GM12878 (cell line): ENCODE measurements around the gene CFAP299. TPM values are rescaled to one million over a fixed set of nuclear protein-coding genes. Genes with fewer than 3 reads are reported as not detected.

Source experiments
- ATAC-seq: fragments of 200-7000 bp; cut with Tn5 transposase; 3 replicates; pipeline ENCODE4 v1.9.1; 2020; ENCODE audit warnings: mild to moderate bottlenecking, moderate library complexity
- BruUV-seq: library from RNA; stranded (reverse); fragments of 400-500 nt; replicated peaks from 2 replicates; lab custom pipeline; 2021; lab: Mats Ljungman, UMichigan
- CTCF ChIA-PET: fragments of 300-600 bp; sonication (Branson Sonifier 250); formaldehyde crosslinking; extraction: SDS; loops from one replicate; lab custom pipeline; 2021; ENCODE audit warnings: inconsistent platforms; lab: Yijun Ruan, JAX
- POLR2A ChIA-PET: fragments of 350-600 bp; formaldehyde crosslinking; extraction: SDS; loops from one replicate; lab custom pipeline; 2021; ENCODE audit warnings: inconsistent platforms; lab: Charles Lee
- RAD21 ChIA-PET: fragments of 300-600 bp; sonication (Branson Sonifier 250); formaldehyde crosslinking; loops from one replicate; lab custom pipeline; 2023; ENCODE audit warnings: antibody characterized with exemption; ENCODE audit not compliant: unreplicated experiment; lab: Charles Lee
- SMC1A ChIA-PET: fragments of 300-600 bp; sonication (Branson Sonifier 250); formaldehyde crosslinking; loops from one replicate; lab custom pipeline; 2023; ENCODE audit not compliant: unreplicated experiment, uncharacterized antibody; lab: Charles Lee
- DNase-seq: peaks from one replicate; pipeline ENCODE4 v3.0.0-alpha.2; 2011; ENCODE audit warnings: low read depth, low spot score
- FAIRE-seq: peaks from 3 replicates; lab custom pipeline; 2011; peaks lifted over from hg19 to GRCh38; lab: Jason Lieb, UNC
- H2AFZ ChIP-seq: 2 replicates; pipeline ENCODE4 v1.6.0; 2011; ENCODE audit warnings: low read depth, low read length, control low read depth; ENCODE audit not compliant: control insufficient read depth
- H3K27ac ChIP-seq: 2 replicates; pipeline ENCODE4 v1.5.1; 2011; ENCODE audit warnings: control low read depth; ENCODE audit not compliant: control insufficient read depth, insufficient read depth
- H3K27me3 ChIP-seq, 2 experiments: replicated peaks in 1 of 2; 2 replicates each; pipeline versions ENCODE4 v1.6.0 to v1.6.1; 2011; ENCODE audit warnings: low read length in 1 of 2; ENCODE audit not compliant: control insufficient read depth in 2 of 2, insufficient read depth in 2 of 2
- H3K36me3 ChIP-seq, 2 experiments: 2 replicates each; pipeline ENCODE4 v1.5.1; 2011; ENCODE audit warnings: low read length in 1 of 2; ENCODE audit not compliant: control insufficient read depth in 2 of 2, insufficient read depth in 2 of 2
- H3K4me1 ChIP-seq: 2 replicates; pipeline ENCODE4 v1.6.1; 2011; ENCODE audit warnings: mild to moderate bottlenecking, low read length, moderate library complexity, mixed read lengths; ENCODE audit not compliant: control insufficient read depth, insufficient read depth
- H3K4me2 ChIP-seq: 2 replicates; pipeline ENCODE4 v1.6.0; 2011; ENCODE audit warnings: control low read depth; ENCODE audit not compliant: control insufficient read depth, insufficient read depth
- H3K4me3 ChIP-seq: fragments of 200-600 bp; sonication (generic); 2 replicates; pipeline ENCODE4 v1.5.1; 2016
- H3K79me2 ChIP-seq: 2 replicates; pipeline ENCODE4 v1.6.0; 2011; ENCODE audit warnings: low read length; ENCODE audit not compliant: control insufficient read depth, insufficient read depth
- H3K9ac ChIP-seq: 2 replicates; pipeline ENCODE4 v1.8.0; 2011; ENCODE audit warnings: low read length, control low read depth, mixed read lengths; ENCODE audit not compliant: control insufficient read depth, insufficient read depth
- H3K9me3 ChIP-seq: replicated peaks from 3 replicates; pipeline ENCODE4 v1.5.1; 2011; ENCODE audit warnings: mild to moderate bottlenecking, low read length; ENCODE audit not compliant: control insufficient read depth, insufficient read depth
- H4K20me1 ChIP-seq: 2 replicates; pipeline ENCODE4 v1.6.0; 2011; ENCODE audit not compliant: control insufficient read depth, insufficient read depth
- CHD2 ChIP-seq: IDR thresholded peaks from 2 replicates; pipeline ENCODE4 v1.6.1; 2011; ENCODE audit warnings: low read depth, low read length, improper control_type of control experiment, borderline replicate concordance
- CREM ChIP-seq: IDR thresholded peaks from 2 replicates; pipeline ENCODE4 v1.6.1; 2014; ENCODE audit warnings: antibody characterized with exemption, low read depth
- IKZF1 ChIP-seq: fragments of 450-650 bp; conservative IDR thresholded peaks from 2 replicates; pipeline ENCODE4 v1.6.1; 2017; ENCODE audit warnings: antibody characterized with exemption, mild to moderate bottlenecking
- MEF2B ChIP-seq: fragments of 450-650 bp; IDR thresholded peaks from 2 replicates; pipeline ENCODE4 v1.6.1; 2018; ENCODE audit warnings: mild to moderate bottlenecking, moderate library complexity; ENCODE audit not compliant: partially characterized antibody, poor library complexity, severe bottlenecking
- MLLT1 ChIP-seq: fragments of 450-650 bp; IDR thresholded peaks from 2 replicates; pipeline ENCODE4 v1.6.1; 2016; ENCODE audit warnings: mild to moderate bottlenecking
- RAD51 ChIP-seq: fragments of 450-650 bp; IDR thresholded peaks from 2 replicates; pipeline ENCODE4 v1.6.1; 2016; ENCODE audit warnings: moderate library complexity, mild to moderate bottlenecking, inconsistent platforms
- SPI1 ChIP-seq: IDR thresholded peaks from 2 replicates; pipeline ENCODE4 v1.6.1; 2011; ENCODE audit warnings: low read depth, mild to moderate bottlenecking, low read length, moderate library complexity, borderline replicate concordance; ENCODE audit not compliant: insufficient read depth
- TAF1 ChIP-seq: IDR thresholded peaks from 2 replicates; pipeline ENCODE4 v1.6.1; 2011; ENCODE audit warnings: mild to moderate bottlenecking, low read depth, low read length, borderline replicate concordance
- TCF7 ChIP-seq: IDR thresholded peaks from 2 replicates; pipeline ENCODE4 v1.6.1; 2014; ENCODE audit warnings: antibody characterized with exemption, borderline replicate concordance
- whole genome bisulfite sequencing: methylation state at CpG from one replicate; pipeline ENCODE4 v1.1.6; 2016; ENCODE audit warnings: low lambda C conversion rate; ENCODE audit not compliant: insufficient replicate concordance, insufficient coverage; ENCODE audit errors: missing lambda C conversion rate; 5-methylcytosine and 5-hydroxymethylcytosine counted together
- in situ Hi-C: fragments of 300-500 bp; cut with MboI; formaldehyde crosslinking; loops from 9 replicates; pipeline ENCODE4 v1.14.3; 2018; ENCODE audit warnings: mixed read lengths
- intact Hi-C: fragments of 100-400 bp; cut with micrococcal nuclease; formaldehyde crosslinking; loops from one replicate; pipeline ENCODE4 v1.14.2; 2022; ENCODE audit not compliant: unreplicated experiment
- polyA plus RNA-seq, 11 experiments: library from polyadenylated mRNA; depleted of rRNA in 4 of 11; unstranded in 6 of 11; stranded (reverse) in 5 of 11; fragments of >200 nt; fragmentation: Nextera tagmentation in 4 of 11; fragmentation: Illumina TruSeq in 1 of 11; extraction: Ambion mirVana in 4 of 11; extraction: Trizol in 1 of 11; gene quantifications; 1 replicate in 1 of 11; 2 replicates in 10 of 11; pipeline versions ENCODE4 v1.2.1 to v1.2.3, GENCODE V29; 2011 to 2016; ENCODE audit warnings: inconsistent platforms in 2 of 11, missing spikeins in 2 of 11, low read depth in 1 of 11
- total RNA-seq, 4 experiments: library from RNA; depleted of rRNA in 3 of 4; stranded (reverse); fragments of >200 nt in 3 of 4; fragmentation: Illumina TruSeq in 1 of 4; extraction: Trizol in 1 of 4; gene quantifications; 2 replicates each; pipeline versions ENCODE4 v1.2.1 to v1.2.3, GENCODE V29; 2013 to 2021

CFAP299 gene
- total and polyA plus RNA-seq, 10 of the 15 experiments (the other 5 are each of a cell fraction or from before 2014, with no cell fraction given): 0.06 to 0.34 TPM; not detected in 8

GRCh38 chr4:80576796-80577195 lies 241.3 kb downstream of the CFAP299 start:
- H3K4me1 ChIP-seq: no peaks in the 10 kb centered on the region
- H4K20me1 ChIP-seq: no peaks in the 10 kb centered on the region
- H3K27me3 ChIP-seq: no peaks in the 10 kb centered on the region
- no peak overlapping the region for H3K4me2 ChIP-seq
- ChIA-PET SMC1A (interaction anchor here (1.0 kb wide), 2 partner anchors 7 to 77 kb away, joined by 3 read pairs; no protein-coding TSS in a partner anchor), POLR2A (no interaction called here), RAD21 (no interaction called here), CTCF (interaction anchor here (1.5 kb wide), 1 partner anchor 23 kb away, joined by 3 read pairs; no protein-coding TSS in a partner anchor)
- FAIRE-seq (no peak), DNase-seq (no peak), ATAC-seq (no peak)
- no TSS peak for BruUV-seq
- 0% methylated on average over 1 of the region's 1 CpG for WGBS
- TF ChIP-seq RAD51 (no peak), SPI1 (no peak), TCF7 (no peak), MLLT1 (no peak), CREM (no peak), IKZF1 (no peak), MEF2B (no peak), TAF1 (no peak), CHD2 (no peak)
- H3K4me3 ChIP-seq: no peak overlapping the region
- H3K27ac ChIP-seq: no peak overlapping the region
- in situ Hi-C loops (no loop called here), intact Hi-C loops (no loop called here)
- H3K9me3 ChIP-seq: no peaks in the 10 kb centered on the region
- no peak overlapping the region for H3K9ac ChIP-seq
- no peaks in the 10 kb centered on the region for H3K36me3 ChIP-seq
- no peak overlapping the region for H2AFZ ChIP-seq
- no peaks in the 10 kb centered on the region for H3K79me2 ChIP-seq
